DMS153 (cell line): ENCODE measurements around the gene AGMAT.
"Not testable (repeated sequence)": the region's sequence is repeated elsewhere in the genome, so short reads cannot be mapped to it uniquely, and the experiment has no call there.

Experiments used
- DNase-seq: peaks from one replicate; lab custom pipeline; 2025; lab: John Stamatoyannopoulos, UW

Gene AGMAT

GRCh38 chr1:15610167-15610566, 25.3 kb upstream of the AGMAT start:
- DNase-seq = peak; percentile 97

GRCh38 chr1:15609631-15610030, 24.8 kb upstream of the AGMAT start:
- DNase-seq = no peak

GRCh38 chr1:15605398-15606383, 20.8 kb upstream of the AGMAT start:
- no peak for DNase-seq

- not testable (repeated sequence) for DNase-seq
Observed at GRCh38 chr1:15604400-15604799, 19.5 kb upstream of the AGMAT start.

- DNase-seq = not testable (repeated sequence)
Observed at GRCh38 chr1:15603966-15604282, 19.1 kb upstream of the AGMAT start.

GRCh38 chr1:15603050-15603965, 18.5 kb upstream of the AGMAT start:
- peak; percentile 97 for DNase-seq

- DNase-seq = no peak
Observed at GRCh38 chr1:15598436-15598835, 13.6 kb upstream of the AGMAT start.

GRCh38 chr1:15595809-15596617, 11.2 kb upstream of the AGMAT start:
- DNase-seq = no peak

- DNase-seq = no peak
Observed at GRCh38 chr1:15592285-15592684, 7.4 kb upstream of the AGMAT start.

- no peak for DNase-seq
Observed at GRCh38 chr1:15583016-15583706, 1.7 kb downstream of the AGMAT start.

- DNase-seq = no peak
Observed at GRCh38 chr1:15579683-15580047, 5.2 kb downstream of the AGMAT start.

- no peak for DNase-seq
Observed at GRCh38 chr1:15578921-15579682, 5.7 kb downstream of the AGMAT start.

GRCh38 chr1:15577691-15578090, 7.2 kb downstream of the AGMAT start:
- peak; percentile 89 for DNase-seq

GRCh38 chr1:15575549-15576150, 9.2 kb downstream of the AGMAT start:
- no peak for DNase-seq

- no peak for DNase-seq
Observed at GRCh38 chr1:15574741-15575140, 10.1 kb downstream of the AGMAT start.

- no peak for DNase-seq
Observed at GRCh38 chr1:15573477-15573876, 11.4 kb downstream of the AGMAT start.

- DNase-seq = no peak
Observed at GRCh38 chr1:15571266-15571665, 13.6 kb downstream of the AGMAT start.

GRCh38 chr1:15570861-15571260, 14.0 kb downstream of the AGMAT start:
- no peak for DNase-seq

- no peak for DNase-seq
Observed at GRCh38 chr1:15568387-15569073, 16.3 kb downstream of the AGMAT start.
